Measurements from ENCODE around the gene RHOT1.
"Not testable (repeated sequence)": the region's sequence is repeated elsewhere in the genome, so short reads cannot be mapped to it uniquely, and the experiment has no call there.

The RHOT1 gene

GRCh38 chr17:32161506-32162365 is 19.4 kb downstream of the RHOT1 start:
- Histone ChIP-seq H3K4me3 (ENCODE audit: low read length) (no peak overlapping the region), H3K9me3 (ENCODE audit: control insufficient read depth, low read depth, low read length) (peaks cover 5% of the 10 kb centered on the region), H3K9ac (ENCODE audit: low read length) (no peak overlapping the region), H3K27ac (ENCODE audit: low read length) (no peak overlapping the region), H3K4me1 (ENCODE audit: control insufficient read depth, low read depth, low read length) (no peaks in the 10 kb centered on the region), H3K27me3 (ENCODE audit: control insufficient read depth, insufficient read depth, low read length) (no peaks in the 10 kb centered on the region), H3K36me3 (ENCODE audit: control insufficient read depth, low read depth, low read length) (no peaks in the 10 kb centered on the region)

- Histone ChIP-seq H3K27ac (ENCODE audit: low read length) (no peak overlapping the region), H3K9ac (ENCODE audit: low read length) (no peak overlapping the region), H3K4me1 (ENCODE audit: control insufficient read depth, low read depth, low read length) (no peaks in the 10 kb centered on the region), H3K36me3 (ENCODE audit: control insufficient read depth, low read depth, low read length) (peaks cover 5% of the 10 kb centered on the region), H3K4me3 (ENCODE audit: low read length) (no peak overlapping the region), H3K27me3 (ENCODE audit: control insufficient read depth, insufficient read depth, low read length) (no peaks in the 10 kb centered on the region), H3K9me3 (ENCODE audit: control insufficient read depth, low read depth, low read length) (no peaks in the 10 kb centered on the region)
Observed at GRCh38 chr17:32174889-32175288, 32.6 kb downstream of the RHOT1 start.

- H3K36me3 ChIP-seq (ENCODE audit: control insufficient read depth, low read depth, low read length), result peaks cover 12% of the 10 kb centered on the region
- H3K27me3 ChIP-seq (ENCODE audit: control insufficient read depth, insufficient read depth, low read length); H3K27ac ChIP-seq (ENCODE audit: low read length): not testable (repeated sequence)
Observed at GRCh38 chr17:32178679-32179078, 36.4 kb downstream of the RHOT1 start.

GRCh38 chr17:32179103-32179502 is 36.8 kb downstream of the RHOT1 start:
- not testable (repeated sequence) for H3K4me1 ChIP-seq (ENCODE audit: control insufficient read depth, low read depth, low read length); H3K27ac ChIP-seq (ENCODE audit: low read length); H3K4me3 ChIP-seq (ENCODE audit: low read length); H3K9me3 ChIP-seq (ENCODE audit: control insufficient read depth, low read depth, low read length); H3K27me3 ChIP-seq (ENCODE audit: control insufficient read depth, insufficient read depth, low read length); H3K9ac ChIP-seq (ENCODE audit: low read length)
- peaks cover 12% of the 10 kb centered on the region for H3K36me3 ChIP-seq (ENCODE audit: control insufficient read depth, low read depth, low read length)

More at GRCh38 chr17:32178679-32179078, 36.4 kb downstream of the RHOT1 start:
- not testable (repeated sequence) for H3K4me1 ChIP-seq (ENCODE audit: control insufficient read depth, low read depth, low read length); H3K4me3 ChIP-seq (ENCODE audit: low read length); H3K9me3 ChIP-seq (ENCODE audit: control insufficient read depth, low read depth, low read length); H3K9ac ChIP-seq (ENCODE audit: low read length)

GRCh38 chr17:32179526-32179925 is 37.2 kb downstream of the RHOT1 start:
- H3K27ac ChIP-seq (ENCODE audit: low read length); H3K9me3 ChIP-seq (ENCODE audit: control insufficient read depth, low read depth, low read length); H3K4me3 ChIP-seq (ENCODE audit: low read length); H3K4me1 ChIP-seq (ENCODE audit: control insufficient read depth, low read depth, low read length); H3K27me3 ChIP-seq (ENCODE audit: control insufficient read depth, insufficient read depth, low read length); H3K9ac ChIP-seq (ENCODE audit: low read length): not testable (repeated sequence)
- H3K36me3 ChIP-seq (ENCODE audit: control insufficient read depth, low read depth, low read length), result peaks cover 12% of the 10 kb centered on the region

- not testable (repeated sequence) for H3K4me3 ChIP-seq (ENCODE audit: low read length); H3K9me3 ChIP-seq (ENCODE audit: control insufficient read depth, low read depth, low read length); H3K27ac ChIP-seq (ENCODE audit: low read length); H3K9ac ChIP-seq (ENCODE audit: low read length); H3K27me3 ChIP-seq (ENCODE audit: control insufficient read depth, insufficient read depth, low read length); H3K4me1 ChIP-seq (ENCODE audit: control insufficient read depth, low read depth, low read length)
- H3K36me3 ChIP-seq (ENCODE audit: control insufficient read depth, low read depth, low read length), result peaks cover 12% of the 10 kb centered on the region
Observed at GRCh38 chr17:32180262-32180661, 38.0 kb downstream of the RHOT1 start.

GRCh38 chr17:32185875-32186274 is 43.6 kb downstream of the RHOT1 start:
- Histone ChIP-seq H3K27ac (ENCODE audit: low read length) (no peak overlapping the region), H3K4me3 (ENCODE audit: low read length) (no peak overlapping the region), H3K27me3 (ENCODE audit: control insufficient read depth, insufficient read depth, low read length) (no peaks in the 10 kb centered on the region), H3K4me1 (ENCODE audit: control insufficient read depth, low read depth, low read length) (no peaks in the 10 kb centered on the region), H3K9me3 (ENCODE audit: control insufficient read depth, low read depth, low read length) (no peaks in the 10 kb centered on the region), H3K36me3 (ENCODE audit: control insufficient read depth, low read depth, low read length) (peaks cover 4% of the 10 kb centered on the region), H3K9ac (ENCODE audit: low read length) (no peak overlapping the region)

- Histone ChIP-seq H3K27ac (ENCODE audit: low read length) (no peak overlapping the region), H3K4me3 (ENCODE audit: low read length) (no peak overlapping the region), H3K36me3 (ENCODE audit: control insufficient read depth, low read depth, low read length) (peaks cover 3% of the 10 kb centered on the region), H3K4me1 (ENCODE audit: control insufficient read depth, low read depth, low read length) (no peaks in the 10 kb centered on the region), H3K27me3 (ENCODE audit: control insufficient read depth, insufficient read depth, low read length) (no peaks in the 10 kb centered on the region), H3K9ac (ENCODE audit: low read length) (no peak overlapping the region), H3K9me3 (ENCODE audit: control insufficient read depth, low read depth, low read length) (no peaks in the 10 kb centered on the region)
Observed at GRCh38 chr17:32187271-32187670, 45.0 kb downstream of the RHOT1 start.

- H3K9me3 ChIP-seq (ENCODE audit: control insufficient read depth, low read depth, low read length), result no peaks in the 10 kb centered on the region
- H3K4me1 ChIP-seq (ENCODE audit: control insufficient read depth, low read depth, low read length), result no peaks in the 10 kb centered on the region
- no peak overlapping the region for H3K9ac ChIP-seq (ENCODE audit: low read length)
- H3K27ac ChIP-seq (ENCODE audit: low read length), result no peak overlapping the region
- peaks cover 11% of the 10 kb centered on the region for H3K36me3 ChIP-seq (ENCODE audit: control insufficient read depth, low read depth, low read length)
- H3K27me3 ChIP-seq (ENCODE audit: control insufficient read depth, insufficient read depth, low read length), result no peaks in the 10 kb centered on the region
- no peak overlapping the region for H3K4me3 ChIP-seq (ENCODE audit: low read length)
Observed at GRCh38 chr17:32189343-32189742, 47.0 kb downstream of the RHOT1 start.

GRCh38 chr17:32191306-32191705 is 49.0 kb downstream of the RHOT1 start:
- Histone ChIP-seq H3K4me1 (ENCODE audit: control insufficient read depth, low read depth, low read length) (no peaks in the 10 kb centered on the region), H3K9ac (ENCODE audit: low read length) (no peak overlapping the region), H3K36me3 (ENCODE audit: control insufficient read depth, low read depth, low read length) (peaks cover 16% of the 10 kb centered on the region), H3K4me3 (ENCODE audit: low read length) (no peak overlapping the region), H3K27me3 (ENCODE audit: control insufficient read depth, insufficient read depth, low read length) (no peaks in the 10 kb centered on the region), H3K9me3 (ENCODE audit: control insufficient read depth, low read depth, low read length) (no peaks in the 10 kb centered on the region), H3K27ac (ENCODE audit: low read length) (no peak overlapping the region)

- no peak overlapping the region for H3K9ac ChIP-seq (ENCODE audit: low read length)
- H3K4me1 ChIP-seq (ENCODE audit: control insufficient read depth, low read depth, low read length), result no peaks in the 10 kb centered on the region
- H3K27ac ChIP-seq (ENCODE audit: low read length), result no peak overlapping the region
- no peaks in the 10 kb centered on the region for H3K27me3 ChIP-seq (ENCODE audit: control insufficient read depth, insufficient read depth, low read length)
- no peak overlapping the region for H3K4me3 ChIP-seq (ENCODE audit: low read length)
- H3K9me3 ChIP-seq (ENCODE audit: control insufficient read depth, low read depth, low read length), result no peaks in the 10 kb centered on the region
- H3K36me3 ChIP-seq (ENCODE audit: control insufficient read depth, low read depth, low read length), result peaks cover 20% of the 10 kb centered on the region
Observed at GRCh38 chr17:32192379-32192778, 50.1 kb downstream of the RHOT1 start.

- no peaks in the 10 kb centered on the region for H3K9me3 ChIP-seq (ENCODE audit: control insufficient read depth, low read depth, low read length)
- no peaks in the 10 kb centered on the region for H3K4me1 ChIP-seq (ENCODE audit: control insufficient read depth, low read depth, low read length)
- H3K36me3 ChIP-seq (ENCODE audit: control insufficient read depth, low read depth, low read length), result peaks cover 40% of the 10 kb centered on the region
- no peaks in the 10 kb centered on the region for H3K27me3 ChIP-seq (ENCODE audit: control insufficient read depth, insufficient read depth, low read length)
- H3K4me3 ChIP-seq (ENCODE audit: low read length), result no peak overlapping the region
- H3K9ac ChIP-seq (ENCODE audit: low read length), result no peak overlapping the region
- H3K27ac ChIP-seq (ENCODE audit: low read length), result no peak overlapping the region
Observed at GRCh38 chr17:32197987-32198386, 55.7 kb downstream of the RHOT1 start.

Data from iPS-18a (cell line).